ENCODE measurements around the gene CCL21. TPM values are rescaled to one million over a fixed set of nuclear protein-coding genes. Genes with fewer than 3 reads are reported as not detected.
A peak's percentile ranks its signal among the peaks of the same experiment; 100 is the strongest.

CCL21 gene
- total and polyA plus RNA-seq, 2 of the 13 experiments (the other 11 are each of a cell fraction or from before 2014, with no cell fraction given), result not detected

DNA sequence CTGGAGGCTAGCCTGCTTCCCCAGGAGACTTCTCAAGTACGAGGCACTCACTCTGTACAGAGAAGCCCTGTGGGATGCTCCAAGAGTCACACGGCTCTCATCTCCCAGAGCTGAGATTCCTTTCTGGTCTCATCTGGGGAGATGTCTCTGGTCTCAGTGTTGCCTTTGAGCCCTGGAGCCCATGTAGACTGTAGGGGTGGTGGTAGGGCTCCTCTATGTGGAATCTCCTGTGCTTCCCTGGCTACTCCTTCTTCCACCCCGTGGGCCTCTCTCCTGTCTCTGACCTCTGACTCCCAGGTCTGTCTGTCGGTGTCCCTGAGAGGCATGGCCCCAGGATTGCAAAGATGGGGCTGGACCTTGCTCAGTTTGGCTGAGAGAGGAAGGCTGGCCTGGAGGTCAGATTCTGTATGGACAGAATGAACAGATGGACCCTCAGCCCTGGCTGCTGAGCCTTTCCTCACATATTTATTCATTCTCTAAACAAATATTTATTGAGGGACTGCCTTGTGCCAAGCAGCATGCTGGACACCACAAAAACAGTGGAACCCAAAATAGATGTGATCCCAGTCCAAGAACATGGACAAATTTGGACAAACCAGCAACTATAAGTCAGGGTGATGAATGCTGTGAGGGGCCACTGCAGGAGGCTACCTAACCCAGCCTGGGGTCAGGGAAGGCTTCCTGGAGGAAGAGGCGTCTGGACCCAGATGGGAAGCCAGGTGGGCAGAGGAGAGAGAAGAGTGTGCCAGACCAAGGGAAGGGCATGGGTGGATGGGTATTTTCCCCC is 21.4 kb downstream of the CCL21 start (continued):
- TF ChIP-seq, protein P1, sequence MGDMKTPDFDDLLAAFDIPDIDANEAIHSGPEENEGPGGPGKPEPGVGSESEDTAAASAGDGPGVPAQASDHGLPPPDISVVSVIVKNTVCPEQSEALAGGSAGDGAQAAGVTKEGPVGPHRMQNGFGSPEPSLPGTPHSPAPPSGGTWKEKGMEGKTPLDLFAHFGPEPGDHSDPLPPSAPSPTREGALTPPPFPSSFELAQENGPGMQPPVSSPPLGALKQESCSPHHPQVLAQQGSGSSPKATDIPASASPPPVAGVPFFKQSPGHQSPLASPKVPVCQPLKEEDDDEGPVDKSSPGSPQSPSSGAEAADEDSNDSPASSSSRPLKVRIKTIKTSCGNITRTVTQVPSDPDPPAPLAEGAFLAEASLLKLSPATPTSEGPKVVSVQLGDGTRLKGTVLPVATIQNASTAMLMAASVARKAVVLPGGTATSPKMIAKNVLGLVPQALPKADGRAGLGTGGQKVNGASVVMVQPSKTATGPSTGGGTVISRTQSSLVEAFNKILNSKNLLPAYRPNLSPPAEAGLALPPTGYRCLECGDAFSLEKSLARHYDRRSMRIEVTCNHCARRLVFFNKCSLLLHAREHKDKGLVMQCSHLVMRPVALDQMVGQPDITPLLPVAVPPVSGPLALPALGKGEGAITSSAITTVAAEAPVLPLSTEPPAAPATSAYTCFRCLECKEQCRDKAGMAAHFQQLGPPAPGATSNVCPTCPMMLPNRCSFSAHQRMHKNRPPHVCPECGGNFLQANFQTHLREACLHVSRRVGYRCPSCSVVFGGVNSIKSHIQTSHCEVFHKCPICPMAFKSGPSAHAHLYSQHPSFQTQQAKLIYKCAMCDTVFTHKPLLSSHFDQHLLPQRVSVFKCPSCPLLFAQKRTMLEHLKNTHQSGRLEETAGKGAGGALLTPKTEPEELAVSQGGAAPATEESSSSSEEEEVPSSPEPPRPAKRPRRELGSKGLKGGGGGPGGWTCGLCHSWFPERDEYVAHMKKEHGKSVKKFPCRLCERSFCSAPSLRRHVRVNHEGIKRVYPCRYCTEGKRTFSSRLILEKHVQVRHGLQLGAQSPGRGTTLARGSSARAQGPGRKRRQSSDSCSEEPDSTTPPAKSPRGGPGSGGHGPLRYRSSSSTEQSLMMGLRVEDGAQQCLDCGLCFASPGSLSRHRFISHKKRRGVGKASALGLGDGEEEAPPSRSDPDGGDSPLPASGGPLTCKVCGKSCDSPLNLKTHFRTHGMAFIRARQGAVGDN (CRISPR knock-in tag; IDR thresholded peaks at IDR 0.05), result peak; percentile 42
- TF ChIP-seq, protein P2, sequence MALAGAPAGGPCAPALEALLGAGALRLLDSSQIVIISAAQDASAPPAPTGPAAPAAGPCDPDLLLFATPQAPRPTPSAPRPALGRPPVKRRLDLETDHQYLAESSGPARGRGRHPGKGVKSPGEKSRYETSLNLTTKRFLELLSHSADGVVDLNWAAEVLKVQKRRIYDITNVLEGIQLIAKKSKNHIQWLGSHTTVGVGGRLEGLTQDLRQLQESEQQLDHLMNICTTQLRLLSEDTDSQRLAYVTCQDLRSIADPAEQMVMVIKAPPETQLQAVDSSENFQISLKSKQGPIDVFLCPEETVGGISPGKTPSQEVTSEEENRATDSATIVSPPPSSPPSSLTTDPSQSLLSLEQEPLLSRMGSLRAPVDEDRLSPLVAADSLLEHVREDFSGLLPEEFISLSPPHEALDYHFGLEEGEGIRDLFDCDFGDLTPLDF (CRISPR knock-in tag; IDR thresholded peaks at IDR 0.05), result no peak
- TF ChIP-seq ZNF451 (CRISPR knock-in tag; IDR thresholded peaks at IDR 0.05) (no peak), ZNF572 (CRISPR knock-in tag; IDR thresholded peaks at IDR 0.05) (0 out of 2 replicates have a peak, but pooled peaks have one; percentile 22), MEIS1 (CRISPR knock-in tag; IDR thresholded peaks at IDR 0.05; ENCODE audit: borderline replicate concordance) (peak; percentile 85; the same call in 1 of the 2 replicates), ZBTB21 (CRISPR knock-in tag; IDR thresholded peaks at IDR 0.05) (no peak), RFXAP (CRISPR knock-in tag; IDR thresholded peaks at IDR 0.05; ENCODE audit: borderline replicate concordance) (no peak), TMF1 (CRISPR knock-in tag; IDR thresholded peaks at IDR 0.05; ENCODE audit: low read depth) (no peak), ATF7-NPFF (CRISPR knock-in tag; IDR thresholded peaks at IDR 0.05; ENCODE audit: low read depth) (no peak), ZNF761 (CRISPR knock-in tag; conservative IDR thresholded peaks at IDR 0.05) (0 out of 2 replicates have a peak, but pooled peaks have one; percentile 47), KLF13 (CRISPR knock-in tag; IDR thresholded peaks at IDR 0.05) (no peak), HNRNPLL (IDR thresholded peaks at IDR 0.05; ENCODE audit: low read depth, low read length, poor library complexity, severe bottlenecking) (no peak), FIP1L1 (IDR thresholded peaks at IDR 0.05; ENCODE audit: borderline replicate concordance, insufficient read depth, low read depth, low read length) (no peak)
- TF ChIP-seq, protein P3, sequence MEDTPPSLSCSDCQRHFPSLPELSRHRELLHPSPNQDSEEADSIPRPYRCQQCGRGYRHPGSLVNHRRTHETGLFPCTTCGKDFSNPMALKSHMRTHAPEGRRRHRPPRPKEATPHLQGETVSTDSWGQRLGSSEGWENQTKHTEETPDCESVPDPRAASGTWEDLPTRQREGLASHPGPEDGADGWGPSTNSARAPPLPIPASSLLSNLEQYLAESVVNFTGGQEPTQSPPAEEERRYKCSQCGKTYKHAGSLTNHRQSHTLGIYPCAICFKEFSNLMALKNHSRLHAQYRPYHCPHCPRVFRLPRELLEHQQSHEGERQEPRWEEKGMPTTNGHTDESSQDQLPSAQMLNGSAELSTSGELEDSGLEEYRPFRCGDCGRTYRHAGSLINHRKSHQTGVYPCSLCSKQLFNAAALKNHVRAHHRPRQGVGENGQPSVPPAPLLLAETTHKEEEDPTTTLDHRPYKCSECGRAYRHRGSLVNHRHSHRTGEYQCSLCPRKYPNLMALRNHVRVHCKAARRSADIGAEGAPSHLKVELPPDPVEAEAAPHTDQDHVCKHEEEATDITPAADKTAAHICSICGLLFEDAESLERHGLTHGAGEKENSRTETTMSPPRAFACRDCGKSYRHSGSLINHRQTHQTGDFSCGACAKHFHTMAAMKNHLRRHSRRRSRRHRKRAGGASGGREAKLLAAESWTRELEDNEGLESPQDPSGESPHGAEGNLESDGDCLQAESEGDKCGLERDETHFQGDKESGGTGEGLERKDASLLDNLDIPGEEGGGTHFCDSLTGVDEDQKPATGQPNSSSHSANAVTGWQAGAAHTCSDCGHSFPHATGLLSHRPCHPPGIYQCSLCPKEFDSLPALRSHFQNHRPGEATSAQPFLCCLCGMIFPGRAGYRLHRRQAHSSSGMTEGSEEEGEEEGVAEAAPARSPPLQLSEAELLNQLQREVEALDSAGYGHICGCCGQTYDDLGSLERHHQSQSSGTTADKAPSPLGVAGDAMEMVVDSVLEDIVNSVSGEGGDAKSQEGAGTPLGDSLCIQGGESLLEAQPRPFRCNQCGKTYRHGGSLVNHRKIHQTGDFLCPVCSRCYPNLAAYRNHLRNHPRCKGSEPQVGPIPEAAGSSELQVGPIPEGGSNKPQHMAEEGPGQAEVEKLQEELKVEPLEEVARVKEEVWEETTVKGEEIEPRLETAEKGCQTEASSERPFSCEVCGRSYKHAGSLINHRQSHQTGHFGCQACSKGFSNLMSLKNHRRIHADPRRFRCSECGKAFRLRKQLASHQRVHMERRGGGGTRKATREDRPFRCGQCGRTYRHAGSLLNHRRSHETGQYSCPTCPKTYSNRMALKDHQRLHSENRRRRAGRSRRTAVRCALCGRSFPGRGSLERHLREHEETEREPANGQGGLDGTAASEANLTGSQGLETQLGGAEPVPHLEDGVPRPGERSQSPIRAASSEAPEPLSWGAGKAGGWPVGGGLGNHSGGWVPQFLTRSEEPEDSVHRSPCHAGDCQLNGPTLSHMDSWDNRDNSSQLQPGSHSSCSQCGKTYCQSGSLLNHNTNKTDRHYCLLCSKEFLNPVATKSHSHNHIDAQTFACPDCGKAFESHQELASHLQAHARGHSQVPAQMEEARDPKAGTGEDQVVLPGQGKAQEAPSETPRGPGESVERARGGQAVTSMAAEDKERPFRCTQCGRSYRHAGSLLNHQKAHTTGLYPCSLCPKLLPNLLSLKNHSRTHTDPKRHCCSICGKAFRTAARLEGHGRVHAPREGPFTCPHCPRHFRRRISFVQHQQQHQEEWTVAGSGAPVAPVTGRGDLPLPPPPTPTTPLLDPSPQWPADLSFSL (CRISPR knock-in tag; IDR thresholded peaks at IDR 0.05), result no peak
